ENCODE results near the gene PTMS.

The PTMS gene

DNA sequence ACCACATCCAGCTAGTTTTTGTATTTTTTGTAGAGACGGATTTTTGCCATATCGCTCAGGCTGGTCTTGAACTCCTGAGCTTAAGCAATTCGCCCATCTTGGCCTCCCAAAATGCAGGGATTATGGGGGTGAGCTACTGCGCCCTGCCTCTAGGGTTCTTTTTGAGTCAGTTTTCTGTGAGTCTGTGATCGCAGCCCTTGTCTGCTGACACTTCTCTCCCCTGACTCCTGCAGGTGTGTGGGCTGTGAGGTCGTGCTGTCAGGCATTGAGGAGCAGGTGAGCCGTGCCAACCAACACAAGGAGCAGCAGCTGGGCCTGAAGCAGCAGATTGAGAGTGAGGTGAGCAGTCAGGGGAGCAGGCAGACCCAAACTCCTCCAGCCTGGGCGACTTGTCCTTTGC is 36.0 kb upstream of the PTMS start:
- TF ChIP-seq EZH2phosphoT487 (IDR thresholded peaks at IDR 0.05; ENCODE audit: low read depth): no peak
- TF ChIP-seq, protein P1, sequence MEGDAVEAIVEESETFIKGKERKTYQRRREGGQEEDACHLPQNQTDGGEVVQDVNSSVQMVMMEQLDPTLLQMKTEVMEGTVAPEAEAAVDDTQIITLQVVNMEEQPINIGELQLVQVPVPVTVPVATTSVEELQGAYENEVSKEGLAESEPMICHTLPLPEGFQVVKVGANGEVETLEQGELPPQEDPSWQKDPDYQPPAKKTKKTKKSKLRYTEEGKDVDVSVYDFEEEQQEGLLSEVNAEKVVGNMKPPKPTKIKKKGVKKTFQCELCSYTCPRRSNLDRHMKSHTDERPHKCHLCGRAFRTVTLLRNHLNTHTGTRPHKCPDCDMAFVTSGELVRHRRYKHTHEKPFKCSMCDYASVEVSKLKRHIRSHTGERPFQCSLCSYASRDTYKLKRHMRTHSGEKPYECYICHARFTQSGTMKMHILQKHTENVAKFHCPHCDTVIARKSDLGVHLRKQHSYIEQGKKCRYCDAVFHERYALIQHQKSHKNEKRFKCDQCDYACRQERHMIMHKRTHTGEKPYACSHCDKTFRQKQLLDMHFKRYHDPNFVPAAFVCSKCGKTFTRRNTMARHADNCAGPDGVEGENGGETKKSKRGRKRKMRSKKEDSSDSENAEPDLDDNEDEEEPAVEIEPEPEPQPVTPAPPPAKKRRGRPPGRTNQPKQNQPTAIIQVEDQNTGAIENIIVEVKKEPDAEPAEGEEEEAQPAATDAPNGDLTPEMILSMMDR (IDR thresholded peaks at IDR 0.05; ENCODE audit: low read depth, low read length): no peak
- Histone ChIP-seq H3K9ac (ENCODE audit: low read length) (no peak overlapping the region), H3K36me3 (replicated peaks; ENCODE audit: low read depth, low read length) (peaks cover 42% of the 10 kb centered on the region), H3K27ac (ENCODE audit: low read length) (peak overlapping the region; percentile 1; the same call in 1 of the 2 replicates), H4K20me1 (ENCODE audit: insufficient read depth, low read length) (no peaks in the 10 kb centered on the region), H3K27me3 (ENCODE audit: low read depth, low read length) (no peaks in the 10 kb centered on the region), H2AFZ (ENCODE audit: low read depth, low read length) (no peak overlapping the region), H3K4me1 (ENCODE audit: low read length) (peaks cover 22% of the 10 kb centered on the region), H3K9me3 (ENCODE audit: insufficient read depth, low read length) (no peaks in the 10 kb centered on the region), H3K4me3 (ENCODE audit: low read length) (no peak overlapping the region), H3K4me2 (ENCODE audit: low read length) (peak overlapping the region; percentile 51), H3K79me2 (ENCODE audit: low read length) (peaks cover 6% of the 10 kb centered on the region; the same call in 1 of the 2 replicates)

DNA sequence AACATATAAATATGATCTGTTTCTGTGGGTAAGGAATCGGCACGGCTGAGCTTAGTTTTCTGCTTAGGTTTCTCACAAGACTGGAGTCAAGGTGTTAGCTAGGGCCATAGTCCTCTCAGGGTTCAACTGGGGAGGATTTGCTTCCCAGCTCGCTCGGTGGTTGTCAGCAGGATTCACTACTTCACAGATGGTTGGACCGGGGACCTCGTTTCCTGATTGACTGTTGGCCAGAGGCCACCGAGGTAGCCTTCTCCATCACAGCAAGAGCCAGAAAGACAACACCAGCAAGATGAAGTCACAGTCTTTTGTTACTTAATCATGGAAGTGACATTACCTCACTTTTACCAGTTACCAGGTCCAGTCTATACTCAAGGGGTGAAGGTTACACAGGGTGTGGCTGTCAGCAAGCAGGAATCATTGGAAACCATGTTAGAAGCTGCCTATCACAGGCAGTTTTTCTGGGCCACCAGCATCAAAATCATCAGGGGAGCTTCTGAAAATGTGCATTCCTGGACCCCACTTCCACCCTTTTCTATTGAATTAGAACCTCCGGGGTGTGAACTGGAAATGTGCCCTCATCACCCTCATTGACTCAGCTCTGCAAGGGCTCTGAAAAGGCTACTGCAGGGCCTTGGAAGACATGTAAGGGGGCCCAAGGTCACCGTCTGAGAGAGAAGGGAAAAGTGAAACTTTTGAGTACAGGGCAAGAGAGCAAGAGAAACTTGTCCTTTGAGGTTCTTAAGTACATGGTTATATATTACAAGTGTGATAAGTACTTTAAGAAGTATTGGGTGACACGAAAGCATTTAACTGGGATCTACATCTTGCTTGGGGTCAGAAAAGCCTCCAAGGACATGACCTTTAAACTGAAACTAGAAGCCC is 31.4 kb upstream of the PTMS start:
- Histone ChIP-seq H3K9me3 (ENCODE audit: insufficient read depth, low read length) (no peaks in the 10 kb centered on the region), H3K9ac (ENCODE audit: low read length) (no peak overlapping the region), H3K27me3 (ENCODE audit: low read depth, low read length) (no peaks in the 10 kb centered on the region), H3K27ac (ENCODE audit: low read length) (no peak overlapping the region), H3K4me3 (ENCODE audit: low read length) (no peak overlapping the region), H3K4me1 (ENCODE audit: low read length) (peaks cover 14% of the 10 kb centered on the region), H3K36me3 (replicated peaks; ENCODE audit: low read depth, low read length) (peaks cover 23% of the 10 kb centered on the region), H2AFZ (ENCODE audit: low read depth, low read length) (no peak overlapping the region), H4K20me1 (ENCODE audit: insufficient read depth, low read length) (no peaks in the 10 kb centered on the region), H3K4me2 (ENCODE audit: low read length) (no peak overlapping the region), H3K79me2 (ENCODE audit: low read length) (no peaks in the 10 kb centered on the region)
- TF ChIP-seq, protein P1 (IDR thresholded peaks at IDR 0.05; ENCODE audit: low read depth, low read length): no peak
- TF ChIP-seq EZH2phosphoT487 (IDR thresholded peaks at IDR 0.05; ENCODE audit: low read depth): no peak

DNA sequence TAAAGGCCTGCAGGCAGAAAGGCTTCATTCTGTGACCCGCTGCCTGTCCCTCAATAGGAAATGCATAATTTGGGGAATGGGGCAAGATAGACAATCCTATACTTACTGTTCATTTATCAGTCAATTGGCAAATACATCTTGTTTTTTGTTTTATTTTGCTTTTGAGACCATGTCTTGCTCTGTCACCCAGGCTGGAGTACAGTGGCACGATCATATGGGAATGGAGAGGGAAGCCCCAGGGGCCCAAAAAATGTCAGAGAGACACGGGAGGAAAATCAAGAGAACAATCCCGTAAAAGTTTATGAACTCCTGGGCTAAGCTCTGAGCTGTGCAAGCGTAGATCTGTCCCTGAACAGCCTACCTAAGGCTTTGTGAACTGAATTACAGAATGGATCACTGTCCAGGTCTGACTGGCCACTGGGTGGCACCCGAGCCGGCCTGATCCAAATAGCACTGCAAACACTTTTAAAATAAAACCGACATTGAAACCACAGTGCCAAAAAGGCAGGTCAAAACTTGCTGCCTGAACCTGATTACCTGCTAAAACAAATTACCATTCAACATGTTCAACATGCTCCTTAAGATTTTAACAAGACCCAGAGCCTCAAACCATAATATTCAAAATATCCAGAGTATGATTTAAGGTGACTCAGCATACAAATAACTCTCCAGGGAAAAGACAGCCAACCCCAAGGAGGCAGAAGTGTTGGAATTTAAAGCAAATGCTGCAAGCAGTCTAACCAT is 30.5 kb upstream of the PTMS start:
- no peak overlapping the region for H3K9ac ChIP-seq (ENCODE audit: low read length)

More for the DNA sequence above, 30.5 kb upstream of the PTMS start:
- H3K9me3 ChIP-seq (ENCODE audit: insufficient read depth, low read length): no peaks in the 10 kb centered on the region
- H3K79me2 ChIP-seq (ENCODE audit: low read length): no peaks in the 10 kb centered on the region
- peaks cover 6% of the 10 kb centered on the region for H3K4me1 ChIP-seq (ENCODE audit: low read length)
- peaks cover 15% of the 10 kb centered on the region for H3K36me3 ChIP-seq (replicated peaks; ENCODE audit: low read depth, low read length)
- H3K4me3 ChIP-seq (ENCODE audit: low read length): no peak overlapping the region
- no peaks in the 10 kb centered on the region for H3K27me3 ChIP-seq (ENCODE audit: low read depth, low read length)
- H4K20me1 ChIP-seq (ENCODE audit: insufficient read depth, low read length): no peaks in the 10 kb centered on the region
- no peak overlapping the region for H2AFZ ChIP-seq (ENCODE audit: low read depth, low read length)
- H3K27ac ChIP-seq (ENCODE audit: low read length): no peak overlapping the region
- TF ChIP-seq, protein P1 (IDR thresholded peaks at IDR 0.05; ENCODE audit: low read depth, low read length): peak; percentile 71
- no peak for TF ChIP-seq EZH2phosphoT487 (IDR thresholded peaks at IDR 0.05; ENCODE audit: low read depth)
- H3K4me2 ChIP-seq (ENCODE audit: low read length): no peak overlapping the region
